Measurements from ENCODE around the gene GPSM3. TPM values are rescaled to one million over a fixed set of nuclear protein-coding genes. Genes with fewer than 3 reads are reported as not detected.
A peak's percentile ranks its signal among the peaks of the same experiment; 100 is the strongest.

Gene GPSM3
- total and polyA plus RNA-seq, 2 of the 13 experiments (the other 11 are each of a cell fraction or from before 2014, with no cell fraction given) = 0.18 to 6.2 TPM

- TF ChIP-seq, protein P1, sequence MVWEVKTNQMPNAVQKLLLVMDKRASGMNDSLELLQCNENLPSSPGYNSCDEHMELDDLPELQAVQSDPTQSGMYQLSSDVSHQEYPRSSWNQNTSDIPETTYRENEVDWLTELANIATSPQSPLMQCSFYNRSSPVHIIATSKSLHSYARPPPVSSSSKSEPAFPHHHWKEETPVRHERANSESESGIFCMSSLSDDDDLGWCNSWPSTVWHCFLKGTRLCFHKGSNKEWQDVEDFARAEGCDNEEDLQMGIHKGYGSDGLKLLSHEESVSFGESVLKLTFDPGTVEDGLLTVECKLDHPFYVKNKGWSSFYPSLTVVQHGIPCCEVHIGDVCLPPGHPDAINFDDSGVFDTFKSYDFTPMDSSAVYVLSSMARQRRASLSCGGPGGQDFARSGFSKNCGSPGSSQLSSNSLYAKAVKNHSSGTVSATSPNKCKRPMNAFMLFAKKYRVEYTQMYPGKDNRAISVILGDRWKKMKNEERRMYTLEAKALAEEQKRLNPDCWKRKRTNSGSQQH (CRISPR knock-in tag; IDR thresholded peaks at IDR 0.05; ENCODE audit: low read depth) = no peak
- no peak for TF ChIP-seq ZNF646 (CRISPR knock-in tag; IDR thresholded peaks at IDR 0.05)
- TF ChIP-seq HMGA1 (CRISPR knock-in tag; conservative IDR thresholded peaks at IDR 0.05) = no peak
- TF ChIP-seq, protein P2, sequence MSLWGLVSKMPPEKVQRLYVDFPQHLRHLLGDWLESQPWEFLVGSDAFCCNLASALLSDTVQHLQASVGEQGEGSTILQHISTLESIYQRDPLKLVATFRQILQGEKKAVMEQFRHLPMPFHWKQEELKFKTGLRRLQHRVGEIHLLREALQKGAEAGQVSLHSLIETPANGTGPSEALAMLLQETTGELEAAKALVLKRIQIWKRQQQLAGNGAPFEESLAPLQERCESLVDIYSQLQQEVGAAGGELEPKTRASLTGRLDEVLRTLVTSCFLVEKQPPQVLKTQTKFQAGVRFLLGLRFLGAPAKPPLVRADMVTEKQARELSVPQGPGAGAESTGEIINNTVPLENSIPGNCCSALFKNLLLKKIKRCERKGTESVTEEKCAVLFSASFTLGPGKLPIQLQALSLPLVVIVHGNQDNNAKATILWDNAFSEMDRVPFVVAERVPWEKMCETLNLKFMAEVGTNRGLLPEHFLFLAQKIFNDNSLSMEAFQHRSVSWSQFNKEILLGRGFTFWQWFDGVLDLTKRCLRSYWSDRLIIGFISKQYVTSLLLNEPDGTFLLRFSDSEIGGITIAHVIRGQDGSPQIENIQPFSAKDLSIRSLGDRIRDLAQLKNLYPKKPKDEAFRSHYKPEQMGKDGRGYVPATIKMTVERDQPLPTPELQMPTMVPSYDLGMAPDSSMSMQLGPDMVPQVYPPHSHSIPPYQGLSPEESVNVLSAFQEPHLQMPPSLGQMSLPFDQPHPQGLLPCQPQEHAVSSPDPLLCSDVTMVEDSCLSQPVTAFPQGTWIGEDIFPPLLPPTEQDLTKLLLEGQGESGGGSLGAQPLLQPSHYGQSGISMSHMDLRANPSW (CRISPR knock-in tag; IDR thresholded peaks at IDR 0.05; ENCODE audit: borderline replicate concordance) = no peak
- no peak for TF ChIP-seq ZNF496 (CRISPR knock-in tag; IDR thresholded peaks at IDR 0.05; ENCODE audit: insufficient replicate concordance)
- TF ChIP-seq ZNF605 (CRISPR knock-in tag; IDR thresholded peaks at IDR 0.05) = peak; percentile 41; the same call in 1 of the 2 replicates
- TF ChIP-seq MIXL1 (CRISPR knock-in tag; IDR thresholded peaks at IDR 0.05) = no peak
- no peak; the same call in 1 of the 2 replicates for TF ChIP-seq PRDM10 (CRISPR knock-in tag; IDR thresholded peaks at IDR 0.05; ENCODE audit: low read depth)
- TF ChIP-seq GTF3A (CRISPR knock-in tag; conservative IDR thresholded peaks at IDR 0.05) = no peak
- TF ChIP-seq SALL2 (CRISPR knock-in tag; IDR thresholded peaks at IDR 0.05) = peak; percentile 89
- TF ChIP-seq, protein P3, sequence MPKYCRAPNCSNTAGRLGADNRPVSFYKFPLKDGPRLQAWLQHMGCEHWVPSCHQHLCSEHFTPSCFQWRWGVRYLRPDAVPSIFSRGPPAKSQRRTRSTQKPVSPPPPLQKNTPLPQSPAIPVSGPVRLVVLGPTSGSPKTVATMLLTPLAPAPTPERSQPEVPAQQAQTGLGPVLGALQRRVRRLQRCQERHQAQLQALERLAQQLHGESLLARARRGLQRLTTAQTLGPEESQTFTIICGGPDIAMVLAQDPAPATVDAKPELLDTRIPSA (CRISPR knock-in tag; IDR thresholded peaks at IDR 0.05; ENCODE audit: borderline replicate concordance) = no peak
- TF ChIP-seq ZNF234 (CRISPR knock-in tag; conservative IDR thresholded peaks at IDR 0.05) = no peak
- no peak for TF ChIP-seq ZNF674 (CRISPR knock-in tag; IDR thresholded peaks at IDR 0.05; ENCODE audit: low read depth)
These were observed 14.5 kb downstream of the GPSM3 start, which contains the start of gene RNF5 (continued) for GRCh38 chr6:32177788-32178546.
